ENCODE data around the gene UNC13A.

DNA sequence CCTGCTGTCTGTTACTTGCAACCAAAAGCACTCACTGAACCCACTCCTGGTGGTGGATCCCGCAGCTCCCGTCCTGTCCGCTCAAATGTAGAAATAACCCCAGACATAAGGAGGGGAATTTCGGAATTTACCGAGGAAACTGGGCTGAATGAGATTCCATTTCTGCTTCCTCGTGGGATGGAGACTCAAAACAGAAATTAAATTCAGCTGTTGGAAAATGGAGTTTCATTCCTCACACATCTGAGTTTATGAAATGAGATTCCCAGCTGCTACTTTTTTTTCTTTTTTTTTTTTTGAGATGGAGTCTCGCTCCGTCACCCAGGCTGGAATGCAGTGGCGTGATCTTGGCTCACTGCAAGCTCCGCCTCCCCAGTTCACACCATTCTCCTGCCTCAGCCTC lies 88.4 kb downstream of the UNC13A start:
- TF ChIP-seq POLR2AphosphoS5 (IDR thresholded peaks at IDR 0.05; ENCODE audit: low read depth, low read length) (no peak), TAF1 (IDR thresholded peaks at IDR 0.05; ENCODE audit: borderline replicate concordance, insufficient read depth, low read length) (no peak), SIN3A (IDR thresholded peaks at IDR 0.05; ENCODE audit: borderline replicate concordance, insufficient read depth, low read length) (no peak), FOXP2 (optimal IDR thresholded peaks at IDR 0.05; ENCODE audit: borderline replicate concordance, extremely low read depth, extremely low read length, insufficient read depth) (no peak)
- TF ChIP-seq, protein P1, sequence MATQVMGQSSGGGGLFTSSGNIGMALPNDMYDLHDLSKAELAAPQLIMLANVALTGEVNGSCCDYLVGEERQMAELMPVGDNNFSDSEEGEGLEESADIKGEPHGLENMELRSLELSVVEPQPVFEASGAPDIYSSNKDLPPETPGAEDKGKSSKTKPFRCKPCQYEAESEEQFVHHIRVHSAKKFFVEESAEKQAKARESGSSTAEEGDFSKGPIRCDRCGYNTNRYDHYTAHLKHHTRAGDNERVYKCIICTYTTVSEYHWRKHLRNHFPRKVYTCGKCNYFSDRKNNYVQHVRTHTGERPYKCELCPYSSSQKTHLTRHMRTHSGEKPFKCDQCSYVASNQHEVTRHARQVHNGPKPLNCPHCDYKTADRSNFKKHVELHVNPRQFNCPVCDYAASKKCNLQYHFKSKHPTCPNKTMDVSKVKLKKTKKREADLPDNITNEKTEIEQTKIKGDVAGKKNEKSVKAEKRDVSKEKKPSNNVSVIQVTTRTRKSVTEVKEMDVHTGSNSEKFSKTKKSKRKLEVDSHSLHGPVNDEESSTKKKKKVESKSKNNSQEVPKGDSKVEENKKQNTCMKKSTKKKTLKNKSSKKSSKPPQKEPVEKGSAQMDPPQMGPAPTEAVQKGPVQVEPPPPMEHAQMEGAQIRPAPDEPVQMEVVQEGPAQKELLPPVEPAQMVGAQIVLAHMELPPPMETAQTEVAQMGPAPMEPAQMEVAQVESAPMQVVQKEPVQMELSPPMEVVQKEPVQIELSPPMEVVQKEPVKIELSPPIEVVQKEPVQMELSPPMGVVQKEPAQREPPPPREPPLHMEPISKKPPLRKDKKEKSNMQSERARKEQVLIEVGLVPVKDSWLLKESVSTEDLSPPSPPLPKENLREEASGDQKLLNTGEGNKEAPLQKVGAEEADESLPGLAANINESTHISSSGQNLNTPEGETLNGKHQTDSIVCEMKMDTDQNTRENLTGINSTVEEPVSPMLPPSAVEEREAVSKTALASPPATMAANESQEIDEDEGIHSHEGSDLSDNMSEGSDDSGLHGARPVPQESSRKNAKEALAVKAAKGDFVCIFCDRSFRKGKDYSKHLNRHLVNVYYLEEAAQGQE (IDR thresholded peaks at IDR 0.05; ENCODE audit: insufficient read depth in 1 of 2, low read depth in 2 of 2, low read length in 2 of 2): no peak

Data from PFSK-1 (cell line).